Testis (tissue), 2 donors: ENCODE measurements around the gene ZNF714.
"Not testable (repeated sequence)": the region's sequence is repeated elsewhere in the genome, so short reads cannot be mapped to it uniquely, and the experiment has no call there.

Experiments
- CTCF ChIP-seq, 3 experiments: fragments of 450-650 bp in 2 of 3; fragments of 200-600 bp in 1 of 3; sonication (generic) in 1 of 3; IDR thresholded peaks; one replicate each; pipeline ENCODE4 v1.5.1; 2016 to 2019; ENCODE audit warnings: antibody characterized with exemption in 3 of 3, mild to moderate bottlenecking in 2 of 3, moderate library complexity in 1 of 3
- POLR2A ChIP-seq: fragments of 450-650 bp; IDR thresholded peaks from one replicate; pipeline ENCODE4 v1.6.1; 2017; ENCODE audit warnings: antibody characterized with exemption, mild to moderate bottlenecking, moderate library complexity

GRCh38 chr19:21141006-21141405 lies 59.0 kb downstream of the ZNF714 start:
- not testable (repeated sequence) for TF ChIP-seq CTCF (IDR thresholded peaks at IDR 0.05); POLR2A
